M059J (cell line): ENCODE measurements around the gene URAD. TPM values are rescaled to one million over a fixed set of nuclear protein-coding genes. Genes with fewer than 3 reads are reported as not detected.

Experiments
- DNase-seq: peaks from one replicate; pipeline ENCODE4 v3.0.0-alpha.2; 2012; ENCODE audit warnings: low read depth
- total RNA-seq: library from RNA; depleted of rRNA; stranded (reverse); fragments of >200 nt; shearing (Covaris generic); gene quantifications from 2 replicates; pipeline ENCODE4 v1.2.3, GENCODE V29; 2014

Gene URAD
- total RNA-seq, 1 experiment from 2014 or later = not detected

GRCh38 chr13:28000567-28000966 lies 12.1 kb upstream of the URAD start:
- DNase-seq = peak; percentile 13

GRCh38 chr13:27997904-27998522 lies 9.5 kb upstream of the URAD start:
- peak; percentile 24 for DNase-seq

- DNase-seq = no peak
These were observed 3.4 kb upstream of the URAD start for GRCh38 chr13:27991881-27992280.

GRCh38 chr13:27985600-27985999 lies 2.9 kb downstream of the URAD start:
- DNase-seq = no peak

- no peak for DNase-seq
These were observed 6.1 kb downstream of the URAD start for GRCh38 chr13:27982361-27982760.

GRCh38 chr13:27981006-27981708 lies 7.3 kb downstream of the URAD start:
- DNase-seq = no peak

- no peak for DNase-seq
These were observed 8.1 kb downstream of the URAD start for GRCh38 chr13:27980280-27980998.

GRCh38 chr13:27979765-27980279 lies 8.7 kb downstream of the URAD start:
- no peak for DNase-seq

- no peak for DNase-seq
These were observed 9.4 kb downstream of the URAD start for GRCh38 chr13:27979001-27979643.

- DNase-seq = no peak
These were observed 10.1 kb downstream of the URAD start for GRCh38 chr13:27978301-27978968.

- no peak for DNase-seq
These were observed 10.8 kb downstream of the URAD start for GRCh38 chr13:27977476-27978300.

GRCh38 chr13:27976362-27977091 lies 12.0 kb downstream of the URAD start:
- no peak for DNase-seq

- no peak for DNase-seq
These were observed 12.7 kb downstream of the URAD start for GRCh38 chr13:27975564-27976361.

- no peak for DNase-seq
These were observed 14.4 kb downstream of the URAD start for GRCh38 chr13:27973961-27974662.

GRCh38 chr13:27973291-27973690 lies 15.2 kb downstream of the URAD start:
- DNase-seq = no peak

GRCh38 chr13:27972478-27972820 lies 16.0 kb downstream of the URAD start:
- no peak for DNase-seq

- DNase-seq = no peak
These were observed 16.6 kb downstream of the URAD start for GRCh38 chr13:27971776-27972477.

- DNase-seq = no peak
These were observed 17.3 kb downstream of the URAD start for GRCh38 chr13:27971236-27971645.
